ENCODE measurements around the gene POLD4. TPM values are rescaled to one million over a fixed set of nuclear protein-coding genes. Genes with fewer than 3 reads are reported as not detected.
"Not testable (repeated sequence)": the region's sequence is repeated elsewhere in the genome, so short reads cannot be mapped to it uniquely, and the experiment has no call there.

Gene POLD4
- total RNA-seq (100 to 1,000 TPM; 102 to 110 TPM), polyA plus RNA-seq (100 to 1,000 TPM in 2 of 3 donors, 10 to 100 TPM in 1; 87.7 to 105 (median 102) TPM), total RNA-seq (2.4 to 13.3 (median 10.2) reads per million in 6 experiments)

DNA sequence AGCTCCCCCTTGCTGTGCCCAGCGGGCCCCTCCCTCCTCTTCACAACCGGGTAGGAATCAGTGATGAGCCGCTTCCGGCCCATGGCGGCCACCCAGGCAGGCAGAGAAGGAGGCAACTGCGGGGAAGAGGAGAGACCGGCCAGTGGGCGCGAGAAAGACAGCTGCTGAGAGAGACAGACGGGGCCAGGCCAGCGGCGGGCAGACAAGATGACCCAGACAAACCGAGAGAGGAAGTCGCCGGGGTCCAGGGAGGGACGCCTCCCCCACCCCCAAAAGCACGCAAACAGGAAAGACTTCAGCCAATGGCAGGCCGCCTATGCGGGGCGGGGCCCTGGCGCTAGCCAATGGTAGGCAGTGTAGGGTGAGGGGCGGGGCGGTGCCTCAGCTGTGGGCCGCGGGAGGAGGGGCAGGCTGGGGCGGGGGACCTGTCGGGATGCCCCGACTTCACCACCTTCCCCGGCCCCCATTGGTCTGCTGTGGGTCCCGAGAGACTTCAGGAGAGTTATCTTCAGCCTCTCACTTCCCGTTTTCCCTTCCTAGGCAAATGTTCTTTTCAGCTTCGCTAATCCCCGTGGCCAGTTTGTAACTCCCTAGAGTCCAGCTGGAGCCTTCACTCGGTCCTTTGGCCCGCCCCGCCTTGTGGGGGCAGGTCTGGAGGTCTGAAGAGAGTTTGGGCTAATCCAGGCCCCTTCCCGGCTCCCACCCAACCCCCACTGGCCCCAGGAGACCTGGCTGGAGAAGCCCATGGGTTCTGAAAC, at the start of gene POLD4:
TSS of gene POLD4 (minus strand) at position 230 of the 758 bp plus-strand sequence. CDS start at position 83, 147 bp downstream.
- Mint-ChIP-seq H3K27me3 (no peaks in the 10 kb centered on the region), H3K36me3 (no peaks in the 10 kb centered on the region), H3K27ac (peak within 1 kb of the TSS; percentile 98 to 100 (median 99)), H3K9me3 (no peaks in the 10 kb centered on the region), H3K4me3 (peak within 1 kb of the TSS; percentile 93 to 100 (median 97)), H3K4me1 (peaks cover 22 to 85% (median 58%) of the 10 kb centered on the region in 4 donors)
- POLR2A ChIA-PET, result interaction anchor here (0.6 to 19.8 kb wide), 41 partner anchors 9 to 1036 kb away, joined by 3 to 493 read pairs (median 7); partner anchors contain the start of genes AIP, ANKRD13D, CD248 and CDK2AP2
- DNase-seq (peak; percentile 90 to 98 (median 94)), ATAC-seq (peak; percentile 85 to 89)

DNA sequence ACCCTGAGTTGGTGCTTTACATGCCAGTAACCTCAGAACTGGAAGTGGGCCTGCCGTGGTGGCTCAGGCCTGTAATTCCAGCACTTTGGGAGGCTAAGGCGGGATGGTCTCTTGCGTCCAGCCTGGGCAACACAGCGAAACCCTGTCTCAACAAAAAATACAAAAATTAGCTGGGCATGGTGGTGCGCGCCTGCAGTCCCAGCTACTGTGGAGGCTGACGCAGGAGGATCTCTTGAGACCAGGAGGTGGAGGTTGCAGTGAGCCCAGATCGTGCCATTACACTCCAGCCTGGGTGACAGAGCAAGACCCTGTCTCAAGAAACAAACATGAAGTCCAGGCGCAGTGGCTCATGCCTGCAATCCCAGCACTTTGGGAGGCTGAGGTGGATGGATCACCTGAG, 49.7 kb upstream of the POLD4 start:
- H3K9me3 Mint-ChIP-seq, H3K27me3 Mint-ChIP-seq, DNase-seq, ATAC-seq: not testable (repeated sequence)
- peaks cover 4 to 48% (median 19%) of the 10 kb centered on the region in 3 donors for H3K36me3 Mint-ChIP-seq
- POLR2A ChIA-PET, result interaction anchor here (0.6 to 25.5 kb wide), 23 partner anchors 10 to 604 kb away, joined by 3 to 2390 read pairs (median 6); partner anchors contain the start of genes AIP, CARNS1, CDK2AP2 and CORO1B
- peak overlapping the region; percentile 93 to 99 (median 98) for H3K4me3 Mint-ChIP-seq
- H3K27ac Mint-ChIP-seq, result peak overlapping the region; percentile 85 to 97 (median 94)
- peaks cover 21 to 80% (median 63%) of the 10 kb centered on the region in 4 donors for H3K4me1 Mint-ChIP-seq

DNA sequence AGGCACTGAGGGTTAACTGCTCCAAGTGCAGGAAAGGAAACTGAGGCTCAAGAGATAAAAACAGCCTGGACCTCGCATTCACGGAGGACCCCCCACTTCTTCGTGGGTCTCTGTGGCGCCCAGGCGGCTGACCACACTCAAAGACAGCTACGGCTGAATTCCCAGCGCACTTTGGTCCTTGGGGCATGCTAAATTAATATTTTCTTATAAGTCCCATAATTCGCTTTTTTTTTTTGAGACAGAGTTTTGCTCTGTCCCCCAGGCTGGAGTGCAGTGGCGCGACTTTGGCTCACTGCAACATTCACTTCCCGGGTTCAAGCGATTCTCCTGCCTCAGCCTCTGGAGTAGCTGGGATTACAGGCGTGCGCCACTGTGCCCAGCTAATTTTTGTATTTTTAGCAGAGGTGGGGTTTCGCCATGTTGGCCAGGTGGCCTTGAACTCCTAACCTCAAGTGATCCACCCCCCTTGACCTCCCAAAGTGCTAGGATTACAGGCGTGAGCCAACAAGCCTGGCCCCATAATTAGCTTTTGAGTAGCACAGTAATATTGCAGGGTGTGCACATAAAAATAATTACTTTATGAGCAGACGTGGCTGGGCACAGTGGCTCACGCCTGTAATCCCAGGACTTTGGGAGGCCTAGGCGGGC, 49.0 kb upstream of the POLD4 start:
- not testable (repeated sequence) for ATAC-seq, H3K9me3 Mint-ChIP-seq, H3K27me3 Mint-ChIP-seq, DNase-seq
- Mint-ChIP-seq H3K4me1 (peaks cover 20 to 80% (median 63%) of the 10 kb centered on the region in 4 donors), H3K27ac (peak overlapping the region; percentile 85 to 96 (median 93)), H3K4me3 (peak overlapping the region; percentile 81 to 99 (median 97)), H3K36me3 (peaks cover 4 to 53% (median 14%) of the 10 kb centered on the region in 3 donors)
- POLR2A ChIA-PET, result interaction anchor here (0.6 to 25.5 kb wide), 32 partner anchors 10 to 764 kb away, joined by 3 to 2390 read pairs (median 6); partner anchors contain the start of genes AIP, ANKRD13D, CARNS1 and CDK2AP2

DNA sequence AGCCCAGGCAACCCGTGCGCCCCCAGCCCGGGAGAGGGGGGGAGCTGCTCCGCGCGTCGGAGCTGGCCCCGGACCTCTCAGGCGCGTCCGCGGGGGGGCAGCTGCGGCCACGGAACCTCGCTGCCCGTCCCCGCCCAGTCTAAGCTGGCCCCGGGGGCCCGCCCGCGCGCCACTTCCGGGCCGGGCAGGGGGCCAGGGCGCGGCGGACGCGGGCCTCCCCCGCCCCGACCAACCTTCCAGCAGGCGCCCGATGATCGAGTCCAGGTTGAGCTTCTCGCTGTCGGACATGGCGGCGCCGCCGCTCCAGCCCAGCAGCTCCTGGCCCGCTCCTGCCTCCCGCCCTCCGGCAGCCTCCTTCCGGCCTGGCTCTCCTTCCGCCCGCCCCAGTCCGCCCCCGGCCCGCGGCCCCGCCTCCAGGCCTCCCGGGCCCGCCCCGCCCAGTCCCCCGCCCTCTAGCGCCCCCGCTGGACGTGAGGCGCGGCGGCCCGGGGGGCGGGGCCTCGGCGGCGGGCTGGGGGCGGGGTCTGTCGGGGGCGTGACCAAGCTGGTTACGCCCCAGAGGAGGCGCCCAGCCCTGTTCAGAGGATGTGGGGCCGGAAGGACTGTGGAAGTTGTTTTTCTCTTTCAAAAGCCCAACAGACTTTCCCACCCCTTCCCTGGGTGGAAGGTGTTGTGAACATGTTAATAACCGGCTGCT, 48.3 kb upstream of the POLD4 start, which contains the start of gene PPP1CA:
TSS of gene PPP1CA (minus strand) at position 364 of the 697 bp plus-strand sequence. CDS start at position 288, 76 bp downstream.
- H3K4me3 Mint-ChIP-seq, result peak within 1 kb of the TSS; percentile 87 to 99 (median 97)
- H3K27me3 Mint-ChIP-seq, result no peaks in the 10 kb centered on the region
- H3K9me3 Mint-ChIP-seq, result peaks cover 0 to 2% (median 0%) of the 10 kb centered on the region in 9 donors
- POLR2A ChIA-PET, result interaction anchor here (0.6 to 25.5 kb wide), 38 partner anchors 8 to 763 kb away, joined by 3 to 2390 read pairs (median 6); partner anchors contain the start of genes AIP, ANKRD13D, CARNS1 and CDK2AP2
- H3K36me3 Mint-ChIP-seq, result peaks cover 0 to 51% (median 9%) of the 10 kb centered on the region in 3 donors
- ATAC-seq (peak; percentile 62 to 71), DNase-seq (peak; percentile 82 to 98 (median 93))
- H3K4me1 Mint-ChIP-seq, result peaks cover 18 to 79% (median 62%) of the 10 kb centered on the region in 4 donors
- H3K27ac Mint-ChIP-seq, result peak within 1 kb of the TSS; percentile 85 to 96 (median 93)

DNA sequence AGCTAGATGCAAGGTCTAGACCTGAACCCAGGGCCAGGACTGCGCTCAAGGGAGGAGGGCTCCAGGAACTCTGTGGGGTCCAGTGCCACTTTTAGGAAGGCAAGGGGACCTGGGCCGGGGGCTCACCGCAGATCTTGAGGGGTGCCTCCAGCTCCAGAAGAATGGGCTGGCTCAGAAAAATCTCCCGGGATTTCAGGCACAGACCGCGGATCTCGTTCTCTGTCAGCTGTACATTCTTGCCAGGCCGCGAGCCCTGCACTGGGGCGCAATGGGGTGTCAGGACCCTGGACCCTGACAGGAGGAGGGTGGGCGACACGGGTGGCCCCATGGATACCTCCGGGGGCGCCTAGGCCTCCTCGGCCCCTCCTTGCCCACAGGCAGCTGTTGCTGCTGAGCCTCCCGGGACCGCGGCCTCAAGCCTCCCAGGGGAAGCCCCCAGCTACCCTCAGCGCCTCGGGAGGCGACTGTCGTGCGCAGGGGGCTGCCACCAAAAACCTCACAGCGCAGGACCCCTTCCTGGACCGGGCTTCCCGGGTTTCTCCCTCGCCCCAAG, 47.7 kb upstream of the POLD4 start:
- ATAC-seq (peak; percentile 6), DNase-seq (peak in 3 of 10 donors; percentile 22 to 73 (median 42))
- POLR2A ChIA-PET, result interaction anchor here (0.7 to 25.5 kb wide), 32 partner anchors 8 to 763 kb away, joined by 3 to 2390 read pairs (median 7); partner anchors contain the start of genes AIP, ANKRD13D, CARNS1 and CDK2AP2
- H3K27me3 Mint-ChIP-seq, result no peaks in the 10 kb centered on the region
- H3K9me3 Mint-ChIP-seq, result peaks cover 0 to 2% (median 0%) of the 10 kb centered on the region in 9 donors
- H3K4me1 Mint-ChIP-seq, result peaks cover 17 to 77% (median 61%) of the 10 kb centered on the region in 4 donors
- H3K27ac Mint-ChIP-seq, result peak overlapping the region; percentile 53 to 92 (median 84)
- H3K36me3 Mint-ChIP-seq, result peaks cover 0 to 45% (median 9%) of the 10 kb centered on the region in 3 donors
- H3K4me3 Mint-ChIP-seq, result peak overlapping the region; percentile 83 to 95 (median 88)

DNA sequence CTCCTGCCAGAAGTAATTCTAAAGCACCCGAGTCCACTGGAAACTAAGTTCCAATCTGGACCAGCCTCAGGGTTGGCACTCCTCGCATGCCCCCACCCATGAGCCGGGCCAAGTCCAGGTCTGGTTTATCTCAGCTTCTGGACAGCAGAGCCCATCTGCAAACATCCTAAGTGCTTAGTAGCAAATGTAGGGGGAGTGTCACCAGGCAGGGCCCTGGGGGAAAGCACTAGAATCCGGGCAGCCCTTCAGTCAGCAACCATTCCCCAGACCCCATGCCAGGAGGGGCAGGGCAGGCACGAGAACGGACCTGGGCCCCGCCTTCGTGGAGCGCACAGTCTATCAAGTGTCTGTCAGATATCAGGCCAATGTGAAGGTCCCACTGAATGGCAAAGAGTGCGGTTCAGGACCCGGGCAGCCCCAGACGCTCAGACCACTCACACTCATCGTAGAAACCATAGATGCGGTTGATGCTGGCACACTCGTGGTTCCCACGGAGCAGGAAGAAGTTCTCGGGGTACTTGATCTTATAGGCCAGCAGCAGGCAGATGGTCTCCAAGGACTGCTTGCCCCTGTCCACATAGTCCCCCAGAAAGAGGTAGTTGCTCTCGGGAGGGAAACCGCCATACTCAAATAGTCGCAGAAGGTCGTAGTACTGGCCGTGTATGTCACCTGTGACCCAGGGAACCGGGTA, 47.0 kb upstream of the POLD4 start:
- DNase-seq (no peak), ATAC-seq (no peak)
- POLR2A ChIA-PET, result interaction anchor here (0.7 to 25.5 kb wide), 21 partner anchors 8 to 296 kb away, joined by 3 to 2390 read pairs (median 10); partner anchors contain the start of genes AIP, ANKRD13D, CARNS1 and CDK2AP2
- Mint-ChIP-seq H3K27ac (peak overlapping the region; percentile 53 to 92 (median 84)), H3K36me3 (peaks cover 0 to 40% (median 8%) of the 10 kb centered on the region in 3 donors), H3K4me1 (peaks cover 17 to 73% (median 59%) of the 10 kb centered on the region in 4 donors), H3K9me3 (peaks cover 0 to 2% (median 0%) of the 10 kb centered on the region in 9 donors), H3K4me3 (peak overlapping the region; percentile 83 to 95 (median 88)), H3K27me3 (no peaks in the 10 kb centered on the region)

DNA sequence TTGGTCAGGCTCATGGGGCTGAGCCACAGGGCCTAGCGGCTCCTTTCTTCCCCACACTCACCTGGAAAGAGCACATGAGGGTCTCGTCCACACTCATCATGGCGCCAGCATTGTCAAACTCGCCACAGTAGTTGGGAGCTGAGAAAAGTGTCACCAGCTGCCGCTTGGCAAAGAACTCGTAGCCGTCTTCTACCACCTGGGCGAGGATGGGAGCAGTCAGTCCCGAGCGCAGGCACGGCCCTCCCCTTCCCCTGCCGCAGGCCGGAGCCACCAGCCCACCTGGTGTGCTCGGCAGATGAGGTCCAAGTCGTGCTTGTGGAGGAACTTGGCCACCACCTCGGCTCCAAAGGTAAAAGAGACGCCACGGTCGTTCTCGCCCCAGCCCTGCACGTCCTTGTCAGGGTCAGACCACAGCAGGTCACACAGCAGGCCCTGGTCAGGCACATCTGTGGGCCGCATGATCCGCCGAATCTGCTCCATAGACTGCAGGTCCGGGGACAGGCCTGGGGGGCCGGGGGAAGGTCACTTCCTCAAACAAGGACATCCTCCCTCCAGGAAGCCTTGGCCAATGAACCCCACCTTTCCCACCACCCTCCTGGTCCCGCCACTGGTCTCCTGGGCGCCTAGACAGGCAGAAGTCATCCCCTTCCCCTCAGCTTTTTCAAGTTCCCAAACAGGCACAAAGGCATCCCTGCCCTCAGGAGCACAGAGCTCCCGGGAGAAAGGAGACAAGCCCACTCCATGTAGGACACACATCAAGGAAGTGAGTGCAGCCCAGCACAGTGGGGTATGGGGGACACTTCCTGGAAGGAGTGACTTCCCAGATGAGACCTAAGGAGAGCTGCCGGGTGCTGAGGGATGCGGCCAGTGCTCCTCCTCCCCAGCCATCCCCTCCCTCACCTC, 45.6 kb upstream of the POLD4 start:
- Mint-ChIP-seq H3K27ac (peak overlapping the region in 8 of 10 donors; percentile 8 to 96 (median 78)), H3K27me3 (no peaks in the 10 kb centered on the region), H3K36me3 (peaks cover 0 to 31% (median 3%) of the 10 kb centered on the region in 3 donors), H3K9me3 (peaks cover 0 to 2% (median 0%) of the 10 kb centered on the region in 9 donors), H3K4me3 (peak overlapping the region; percentile 19 to 95 (median 39)), H3K4me1 (peaks cover 17 to 65% (median 52%) of the 10 kb centered on the region in 4 donors)
- ATAC-seq (no peak), DNase-seq (no peak)
- POLR2A ChIA-PET, result interaction anchor here (0.7 to 25.5 kb wide), 5 partner anchors 10 to 86 kb away, joined by 3 to 2390 read pairs (median 10); partner anchors contain the start of genes AIP, CARNS1, PTPRCAP and RPS6KB2

DNA sequence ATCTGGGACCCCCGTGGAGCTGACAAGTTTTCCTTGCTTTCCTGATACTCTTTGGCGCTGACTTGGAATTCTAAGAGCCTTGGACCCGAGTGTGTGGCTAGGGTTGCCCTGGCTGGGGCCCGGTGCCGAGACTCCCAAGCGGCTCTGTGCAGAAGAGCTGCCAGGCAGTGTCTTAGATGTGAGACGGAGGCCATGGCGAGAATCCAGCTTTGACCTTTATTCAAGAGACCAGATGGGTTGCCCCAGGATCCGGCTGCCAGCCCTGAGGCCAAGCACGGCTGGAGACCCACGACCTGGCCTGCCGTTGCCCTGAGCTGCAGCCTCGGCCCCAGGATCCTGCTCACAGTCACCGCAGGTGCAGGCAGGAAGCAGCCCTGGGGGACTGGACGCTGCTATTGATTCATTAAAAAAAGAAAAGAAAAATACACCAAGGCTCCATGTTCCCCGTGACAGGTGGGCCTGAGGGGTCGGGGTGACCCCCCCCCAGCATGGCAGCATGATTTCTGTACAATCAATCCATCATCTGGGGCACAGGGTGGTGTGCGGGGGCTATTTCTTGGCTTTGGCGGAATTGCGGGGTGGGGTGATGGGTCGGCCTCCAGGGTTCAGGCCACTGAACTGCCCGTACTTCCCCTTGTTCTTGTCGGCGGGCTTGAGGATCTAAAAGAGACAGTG, 44.8 kb upstream of the POLD4 start:
- Mint-ChIP-seq H3K27me3 (no peaks in the 10 kb centered on the region), H3K36me3 (peaks cover 0 to 34% (median 3%) of the 10 kb centered on the region in 3 donors), H3K4me1 (peaks cover 16 to 65% (median 51%) of the 10 kb centered on the region in 4 donors), H3K27ac (peak overlapping the region; percentile 71 to 96 (median 86)), H3K9me3 (no peaks in the 10 kb centered on the region), H3K4me3 (peak overlapping the region in 9 of 10 donors; percentile 26 to 76 (median 55))
- POLR2A ChIA-PET, result interaction anchor here (0.7 to 25.5 kb wide), 5 partner anchors 10 to 87 kb away, joined by 5 to 2390 read pairs (median 20); partner anchors contain the start of genes CARNS1, PTPRCAP, RPS6KB2 and TMEM134
- DNase-seq, result no peak
- no peak for ATAC-seq

DNA sequence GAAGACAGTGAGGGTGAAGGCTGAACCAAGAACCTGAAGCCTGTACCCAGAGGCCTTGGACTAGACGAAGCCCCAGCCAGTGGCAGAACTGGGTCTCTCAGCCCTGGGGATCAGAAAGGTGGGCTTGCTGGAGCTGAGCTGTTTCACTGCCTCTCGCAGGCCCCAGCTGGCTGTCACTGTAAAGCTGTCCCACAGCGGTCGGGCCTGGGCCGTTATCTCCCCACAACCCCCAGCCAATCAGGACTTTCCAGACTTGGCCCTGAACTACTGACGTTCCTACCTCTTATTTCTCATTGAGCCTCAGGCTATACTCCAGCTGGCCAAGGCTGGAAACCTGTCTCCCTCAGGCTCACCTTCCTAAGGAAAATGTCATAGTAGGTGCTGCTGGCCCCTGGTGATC, 44.2 kb upstream of the POLD4 start:
- no peak for ATAC-seq
- peak overlapping the region; percentile 69 to 96 (median 86) for H3K27ac Mint-ChIP-seq
- H3K27me3 Mint-ChIP-seq, result no peaks in the 10 kb centered on the region
- POLR2A ChIA-PET, result interaction anchor here (0.7 to 25.5 kb wide), 5 partner anchors 11 to 87 kb away, joined by 5 to 2390 read pairs (median 20); partner anchors contain the start of genes CARNS1, PTPRCAP, RPS6KB2 and TMEM134
- H3K4me3 Mint-ChIP-seq, result peak overlapping the region in 8 of 10 donors; percentile 40 to 76 (median 58)
- no peak for DNase-seq
- peaks cover 0 to 34% (median 3%) of the 10 kb centered on the region in 3 donors for H3K36me3 Mint-ChIP-seq
- H3K4me1 Mint-ChIP-seq, result peaks cover 18 to 65% (median 55%) of the 10 kb centered on the region in 4 donors
- H3K9me3 Mint-ChIP-seq, result no peaks in the 10 kb centered on the region
